Ovary (tissue), 3 donors: ENCODE data around the gene LRTM1.

Experiments
- EP300 ChIP-seq: sonication (generic); formaldehyde crosslinking; IDR thresholded peaks from one replicate; pipeline ENCODE4 v1.6.1; 2017; ENCODE audit warnings: antibody characterized with exemption
- POLR2A ChIP-seq: fragments of 450-650 bp; IDR thresholded peaks from one replicate; pipeline ENCODE4 v1.6.1; 2017; ENCODE audit warnings: antibody characterized with exemption, mild to moderate bottlenecking, moderate library complexity
- TF ChIP-seq, protein P1 (sequence below), 3 donors: fragments of 450-650 bp in 2 of 3; fragments of 200-600 bp in 1 of 3; IDR thresholded peaks; one replicate each; pipeline versions ENCODE4 v1.5.1 to v1.8.0; 2016 to 2022; ENCODE audit warnings: antibody characterized with exemption in 3 of 3, mild to moderate bottlenecking in 1 of 3
- donor health status: DM: no; HTN: no; CAD: no.

DNA sequence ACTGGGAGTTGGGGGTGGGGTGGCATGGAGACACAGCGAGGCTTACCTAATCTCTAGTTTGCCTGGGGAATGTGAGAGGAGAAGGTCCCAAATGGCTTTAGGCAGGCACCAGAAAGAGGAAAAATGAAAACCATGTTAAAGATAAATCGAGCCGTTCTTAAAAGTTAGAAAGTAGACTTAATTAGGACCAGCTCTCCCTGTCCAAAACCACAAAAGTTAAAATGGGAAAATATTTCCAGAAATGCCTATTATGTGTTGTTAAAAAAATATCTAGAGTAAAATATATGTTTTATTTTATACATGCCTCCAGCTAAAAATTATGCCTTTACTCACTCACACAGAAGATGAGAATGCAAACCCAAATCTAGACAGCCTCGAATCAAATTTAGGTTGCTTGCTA, 50.1 kb downstream of the LRTM1 start:
- TF ChIP-seq EP300, result no peak
- TF ChIP-seq, protein P1, sequence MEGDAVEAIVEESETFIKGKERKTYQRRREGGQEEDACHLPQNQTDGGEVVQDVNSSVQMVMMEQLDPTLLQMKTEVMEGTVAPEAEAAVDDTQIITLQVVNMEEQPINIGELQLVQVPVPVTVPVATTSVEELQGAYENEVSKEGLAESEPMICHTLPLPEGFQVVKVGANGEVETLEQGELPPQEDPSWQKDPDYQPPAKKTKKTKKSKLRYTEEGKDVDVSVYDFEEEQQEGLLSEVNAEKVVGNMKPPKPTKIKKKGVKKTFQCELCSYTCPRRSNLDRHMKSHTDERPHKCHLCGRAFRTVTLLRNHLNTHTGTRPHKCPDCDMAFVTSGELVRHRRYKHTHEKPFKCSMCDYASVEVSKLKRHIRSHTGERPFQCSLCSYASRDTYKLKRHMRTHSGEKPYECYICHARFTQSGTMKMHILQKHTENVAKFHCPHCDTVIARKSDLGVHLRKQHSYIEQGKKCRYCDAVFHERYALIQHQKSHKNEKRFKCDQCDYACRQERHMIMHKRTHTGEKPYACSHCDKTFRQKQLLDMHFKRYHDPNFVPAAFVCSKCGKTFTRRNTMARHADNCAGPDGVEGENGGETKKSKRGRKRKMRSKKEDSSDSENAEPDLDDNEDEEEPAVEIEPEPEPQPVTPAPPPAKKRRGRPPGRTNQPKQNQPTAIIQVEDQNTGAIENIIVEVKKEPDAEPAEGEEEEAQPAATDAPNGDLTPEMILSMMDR (IDR thresholded peaks at IDR 0.05), result no peak
- no peak for TF ChIP-seq POLR2A
